Skeletal muscle tissue (tissue), 4 donors: ENCODE measurements around the gene NKD2. TPM values are rescaled to one million over a fixed set of nuclear protein-coding genes. Genes with fewer than 3 reads are reported as not detected.

ENCODE experiments used
- H3K27ac ChIP-seq: one replicate; pipeline ENCODE4 v1.7.0; 2013; ENCODE audit warnings: mild to moderate bottlenecking, low read depth, low read length, inconsistent platforms
- H3K27me3 ChIP-seq, 3 donors: one replicate each; pipeline ENCODE4 v1.7.0; 2013; ENCODE audit warnings: low read length in 3 of 3; ENCODE audit not compliant: control insufficient read depth in 3 of 3, insufficient read depth in 3 of 3
- H3K36me3 ChIP-seq, 3 donors: one replicate each; pipeline ENCODE4 v1.7.0; 2013; ENCODE audit warnings: low read length in 3 of 3; ENCODE audit not compliant: control insufficient read depth in 3 of 3, insufficient read depth in 3 of 3
- H3K4me1 ChIP-seq, 3 donors: one replicate each; pipeline ENCODE4 v1.7.0; 2013; ENCODE audit warnings: low read length in 3 of 3, mild to moderate bottlenecking in 3 of 3; ENCODE audit not compliant: control insufficient read depth in 3 of 3, insufficient read depth in 3 of 3
- H3K4me3 ChIP-seq, 3 donors: one replicate each; pipeline ENCODE4 v1.7.0; 2013; ENCODE audit warnings: low read length in 3 of 3
- H3K9ac ChIP-seq, 3 donors: one replicate each; pipeline ENCODE4 v1.7.0; 2013; ENCODE audit warnings: low read length in 3 of 3, mild to moderate bottlenecking in 3 of 3, moderate library complexity in 2 of 3, low read depth in 1 of 3
- H3K9me3 ChIP-seq, 3 donors: one replicate each; pipeline ENCODE4 v1.7.0; 2013; ENCODE audit warnings: low read length in 3 of 3; ENCODE audit not compliant: control insufficient read depth in 3 of 3
- total RNA-seq: library from RNA; depleted of rRNA; stranded (reverse); fragments of >200 nt; gene quantifications from one replicate; pipeline ENCODE4 v1.2.3, GENCODE V29; 2014
- donor health status: Osteomylitis.

The NKD2 gene
- total RNA-seq, 1 donor from 2014 or later, result 1.6 TPM

DNA sequence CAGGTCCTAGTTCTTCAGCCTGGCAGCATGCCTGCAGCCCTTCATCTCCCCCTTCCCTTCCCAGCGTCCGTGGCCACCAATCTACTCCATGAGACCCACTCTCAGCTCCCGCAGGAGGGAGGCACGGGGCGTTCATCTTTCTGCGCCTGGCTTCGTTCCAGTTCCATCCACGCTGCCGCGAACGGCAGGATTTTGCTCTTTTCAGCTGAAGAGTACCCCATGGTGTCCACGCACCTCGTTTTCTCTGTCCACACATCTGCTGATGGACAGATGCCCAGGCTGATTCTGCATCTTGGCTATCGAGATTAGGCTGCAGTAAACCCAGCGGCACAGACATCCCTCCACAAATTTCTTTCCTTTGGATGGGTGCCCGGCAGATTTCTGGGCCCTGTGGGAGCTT lies 30.5 kb upstream of the NKD2 start:
- Histone ChIP-seq H3K27me3 (peaks cover 2 to 25% (median 3%) of the 10 kb centered on the region in 3 donors), H3K27ac (no peak overlapping the region), H3K9ac (no peak overlapping the region), H3K4me1 (peaks cover 0 to 3% (median 2%) of the 10 kb centered on the region in 3 donors), H3K36me3 (no peaks in the 10 kb centered on the region), H3K4me3 (no peak overlapping the region), H3K9me3 (peaks cover 0 to 2% (median 0%) of the 10 kb centered on the region in 3 donors)

DNA sequence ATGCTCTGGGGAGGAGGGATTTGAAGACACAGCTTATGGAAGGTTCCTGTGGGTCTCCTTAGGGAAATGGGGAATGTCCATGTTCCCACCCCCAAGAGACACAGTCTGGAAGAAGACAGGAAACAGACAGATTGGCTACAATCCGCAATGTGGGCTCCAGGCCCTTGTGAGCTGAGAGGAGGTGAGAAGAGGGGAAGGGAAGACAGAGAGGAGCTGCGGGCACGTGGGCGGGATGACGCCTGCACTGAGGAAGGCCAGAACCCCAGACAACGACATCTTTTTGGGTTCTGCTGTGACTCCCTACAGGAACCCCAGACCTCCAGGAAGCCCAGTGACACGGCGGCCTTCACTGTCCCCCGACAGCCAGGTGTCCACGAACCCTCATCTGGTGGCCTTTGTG lies 29.9 kb upstream of the NKD2 start:
- Histone ChIP-seq H3K27ac (no peak overlapping the region), H3K4me1 (peaks cover 0 to 3% (median 2%) of the 10 kb centered on the region in 3 donors), H3K9me3 (peaks cover 0 to 2% (median 0%) of the 10 kb centered on the region in 3 donors), H3K4me3 (no peak overlapping the region), H3K9ac (no peak overlapping the region), H3K27me3 (peaks cover 3 to 25% (median 7%) of the 10 kb centered on the region in 3 donors), H3K36me3 (no peaks in the 10 kb centered on the region)

DNA sequence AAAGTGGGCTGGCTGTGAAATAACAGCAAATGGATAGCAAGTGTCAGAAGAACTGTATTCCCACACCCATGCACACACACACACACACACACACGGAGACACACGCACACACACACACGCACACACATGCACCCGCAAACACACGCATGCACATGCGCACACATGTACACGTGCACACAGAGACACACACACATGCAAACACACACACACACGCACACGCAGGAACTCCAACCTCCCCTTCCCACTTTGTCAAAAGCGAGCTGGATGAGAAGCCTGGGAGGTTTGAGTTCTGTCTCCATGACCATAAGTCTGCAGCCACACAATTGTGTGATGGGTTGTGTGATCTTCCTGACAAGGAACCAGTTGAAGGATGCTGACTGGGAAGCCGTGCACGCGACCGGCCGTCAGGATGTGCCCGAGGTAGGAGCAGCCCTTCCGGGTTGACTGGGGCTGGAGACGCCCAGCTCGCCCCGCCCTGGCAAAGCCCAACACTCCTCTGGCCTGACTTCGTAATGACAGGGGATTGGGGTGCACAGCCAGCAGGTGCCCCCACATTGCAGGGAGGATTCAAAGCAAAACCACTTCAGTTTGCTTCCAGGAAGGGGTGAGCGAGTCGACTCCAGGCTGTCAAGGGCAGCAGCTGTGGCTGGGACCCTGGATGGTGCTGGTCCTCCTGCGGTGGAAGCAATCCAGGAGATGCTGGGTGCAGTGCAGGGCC lies 29.3 kb upstream of the NKD2 start:
- peaks cover 3 to 25% (median 7%) of the 10 kb centered on the region in 3 donors for H3K27me3 ChIP-seq

DNA sequence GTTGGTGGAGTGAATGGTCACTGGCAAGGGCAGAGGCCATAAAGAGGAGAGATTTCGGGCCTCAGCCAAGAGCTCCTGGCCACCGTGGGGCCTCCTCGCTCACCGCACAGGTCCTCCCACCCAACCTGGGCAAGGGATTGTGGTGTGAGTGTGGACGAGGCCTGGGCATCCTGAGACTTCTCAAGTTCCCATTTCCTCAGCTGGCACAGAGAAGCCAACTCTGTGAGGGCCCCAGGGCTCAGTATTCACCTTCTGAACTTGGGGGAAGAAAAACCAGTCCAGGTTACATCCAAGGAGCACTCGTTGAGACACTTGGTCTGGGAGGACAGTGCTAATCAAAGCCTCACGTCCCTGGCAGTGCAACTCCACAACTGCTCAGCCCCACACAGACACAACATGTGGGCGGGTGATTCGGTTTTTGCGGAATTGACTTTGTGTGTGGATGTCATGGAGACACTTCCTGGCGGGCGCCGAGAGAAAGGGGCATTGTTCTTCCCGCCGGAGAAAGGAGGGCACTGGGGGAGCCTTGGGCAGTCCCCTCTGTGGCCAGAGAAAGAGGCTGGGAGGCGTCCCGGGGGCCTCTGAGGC lies 28.5 kb upstream of the NKD2 start:
- no peaks in the 10 kb centered on the region for H3K36me3 ChIP-seq
- H3K4me1 ChIP-seq, result peaks cover 0 to 3% (median 2%) of the 10 kb centered on the region in 3 donors
- H3K9ac ChIP-seq, result no peak overlapping the region
- H3K27me3 ChIP-seq, result peaks cover 3 to 25% (median 7%) of the 10 kb centered on the region in 3 donors
- no peak overlapping the region for H3K27ac ChIP-seq
- peaks cover 0 to 2% (median 0%) of the 10 kb centered on the region in 3 donors for H3K9me3 ChIP-seq
- no peak overlapping the region for H3K4me3 ChIP-seq

More for the DNA sequence above, 29.3 kb upstream of the NKD2 start:
- peaks cover 0 to 2% (median 0%) of the 10 kb centered on the region in 3 donors for H3K9me3 ChIP-seq
- no peak overlapping the region for H3K9ac ChIP-seq
- H3K4me1 ChIP-seq, result peaks cover 0 to 3% (median 2%) of the 10 kb centered on the region in 3 donors
- no peak overlapping the region for H3K27ac ChIP-seq
- H3K36me3 ChIP-seq, result no peaks in the 10 kb centered on the region
- H3K4me3 ChIP-seq, result no peak overlapping the region

DNA sequence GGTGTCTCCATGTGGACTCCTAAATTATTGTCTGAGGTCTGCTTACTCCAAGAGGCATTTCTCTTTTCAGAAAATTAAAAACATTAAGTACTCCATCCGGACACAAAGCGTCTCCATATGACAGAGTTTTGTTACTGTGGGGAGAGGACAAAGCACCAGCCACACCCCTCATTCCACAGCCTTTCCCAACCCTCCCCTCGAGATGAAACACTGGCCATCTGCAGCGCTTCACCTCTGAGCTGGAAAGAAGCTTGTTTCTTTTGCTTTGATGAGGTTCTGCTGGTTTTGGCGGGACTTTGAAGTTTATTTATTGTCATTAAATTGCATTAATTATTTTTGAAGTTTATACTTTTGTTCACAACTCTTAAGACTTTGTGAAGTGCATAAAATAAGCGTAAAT lies 27.6 kb upstream of the NKD2 start:
- Histone ChIP-seq H3K4me3 (no peak overlapping the region), H3K9ac (no peak overlapping the region), H3K4me1 (peaks cover 0 to 3% (median 2%) of the 10 kb centered on the region in 3 donors), H3K27ac (no peak overlapping the region), H3K36me3 (no peaks in the 10 kb centered on the region), H3K9me3 (no peaks in the 10 kb centered on the region), H3K27me3 (peaks cover 3 to 25% (median 7%) of the 10 kb centered on the region in 3 donors)

DNA sequence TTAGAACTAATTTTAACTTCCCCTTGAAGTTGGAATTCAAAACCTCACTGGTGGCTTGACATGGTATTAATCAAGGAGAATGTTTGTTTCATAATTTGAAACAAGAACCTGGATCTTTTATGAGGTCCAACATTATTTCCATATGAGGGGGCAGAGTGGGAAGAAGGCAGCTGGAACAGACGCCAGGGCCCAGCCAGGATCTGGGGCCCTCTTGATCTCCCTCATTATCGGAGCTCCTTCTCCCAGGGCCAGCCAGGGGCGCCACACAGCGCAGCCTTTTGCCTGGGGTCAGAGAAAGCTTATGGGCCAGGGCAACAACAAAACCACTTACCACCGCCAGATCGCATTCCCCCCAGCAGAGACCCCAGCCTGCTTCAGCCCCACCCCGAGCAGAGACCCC lies 27.1 kb upstream of the NKD2 start:
- no peak overlapping the region for H3K4me3 ChIP-seq
- no peak overlapping the region for H3K27ac ChIP-seq
- no peaks in the 10 kb centered on the region for H3K36me3 ChIP-seq
- peaks cover 3 to 25% (median 7%) of the 10 kb centered on the region in 3 donors for H3K27me3 ChIP-seq
- no peaks in the 10 kb centered on the region for H3K9me3 ChIP-seq
- H3K9ac ChIP-seq, result no peak overlapping the region
- H3K4me1 ChIP-seq, result peaks cover 0 to 3% (median 2%) of the 10 kb centered on the region in 3 donors

DNA sequence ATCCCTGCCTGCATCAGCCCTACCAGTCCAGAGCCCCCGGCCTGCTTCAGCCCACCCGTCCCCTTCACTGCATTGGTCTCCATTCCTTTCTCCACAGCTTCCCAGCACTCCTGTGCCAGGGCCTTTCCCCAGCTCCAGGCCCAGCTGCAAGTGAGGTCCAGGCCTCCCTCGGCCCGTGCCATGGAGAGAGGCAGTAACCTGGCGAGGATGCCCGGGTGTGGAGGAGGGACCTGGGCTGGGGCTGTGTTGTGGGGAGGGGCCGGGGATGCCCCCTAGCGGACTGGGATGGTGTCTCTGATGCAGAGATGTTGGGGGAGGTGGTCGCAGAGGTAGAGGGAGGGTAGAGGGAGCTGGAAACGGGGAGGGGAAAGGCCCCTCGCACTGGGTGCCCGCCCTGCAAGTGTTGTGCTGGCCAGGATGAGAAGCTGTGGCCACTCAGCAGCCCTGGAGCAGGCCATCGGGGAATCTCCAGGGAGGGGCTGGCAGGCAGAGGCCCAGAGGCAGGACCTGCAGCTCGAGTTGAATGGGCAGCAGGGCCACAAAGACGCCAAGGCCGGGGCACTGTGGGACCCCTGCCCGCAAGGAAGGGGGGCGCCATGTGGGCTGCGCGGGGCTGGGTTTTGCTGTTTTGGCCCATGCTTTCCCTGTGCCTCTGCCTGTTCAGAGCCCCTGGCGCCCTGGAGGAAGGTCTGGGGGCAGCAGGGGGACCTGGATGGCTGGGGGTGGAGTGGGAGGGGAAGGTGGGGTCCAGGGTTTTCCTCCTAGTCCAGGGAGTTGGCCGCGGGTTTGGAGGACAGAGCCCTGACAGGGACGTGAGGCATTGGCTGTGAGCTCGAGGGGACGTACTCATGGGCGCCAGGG lies 26.0 kb upstream of the NKD2 start:
- Histone ChIP-seq H3K27me3 (peaks cover 3 to 21% (median 7%) of the 10 kb centered on the region in 3 donors), H3K9ac (no peak overlapping the region), H3K27ac (no peak overlapping the region), H3K36me3 (no peaks in the 10 kb centered on the region), H3K4me3 (no peak overlapping the region), H3K4me1 (peaks cover 0 to 3% (median 2%) of the 10 kb centered on the region in 3 donors), H3K9me3 (no peaks in the 10 kb centered on the region)

DNA sequence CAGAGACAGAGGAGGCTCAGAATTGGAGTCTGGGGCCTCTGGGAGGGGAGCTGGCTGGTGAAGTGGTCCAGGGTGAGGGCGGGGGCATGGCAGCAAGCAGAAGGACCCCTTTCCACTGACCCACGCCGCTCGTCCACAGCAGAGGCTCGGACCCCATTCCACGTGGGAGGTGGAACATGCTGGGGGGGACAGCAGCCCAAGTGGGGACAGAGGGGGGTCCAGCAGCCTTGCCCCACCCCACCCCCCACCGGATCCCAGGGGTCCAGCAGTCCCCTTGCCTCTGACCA lies 25.4 kb upstream of the NKD2 start:
- Histone ChIP-seq H3K4me1 (peaks cover 0 to 3% (median 2%) of the 10 kb centered on the region in 3 donors), H3K9ac (no peak overlapping the region), H3K27ac (no peak overlapping the region), H3K27me3 (peaks cover 3 to 17% (median 7%) of the 10 kb centered on the region in 3 donors), H3K9me3 (peaks cover 0 to 2% (median 0%) of the 10 kb centered on the region in 3 donors), H3K4me3 (no peak overlapping the region), H3K36me3 (no peaks in the 10 kb centered on the region)

DNA sequence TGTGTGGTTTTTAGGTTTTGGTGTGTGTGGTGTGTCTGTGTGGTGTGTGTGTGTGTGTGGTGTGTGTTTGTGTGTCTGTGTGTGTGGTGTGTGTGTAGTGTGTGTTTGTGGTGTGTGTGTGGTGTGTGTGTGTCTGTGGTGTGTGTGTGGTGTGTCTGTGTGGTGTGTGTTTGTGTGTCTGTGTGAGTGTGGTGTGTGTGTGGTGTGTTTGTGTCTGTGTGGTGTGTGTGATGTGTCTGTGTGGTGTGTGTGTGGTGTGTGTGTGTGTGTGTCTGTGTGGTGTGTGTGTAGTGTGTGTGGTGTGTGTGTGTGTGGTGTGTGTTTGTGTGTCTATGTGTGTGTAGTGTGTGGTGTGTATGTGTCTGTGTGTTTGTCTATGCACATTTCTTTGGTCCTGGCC lies 25.0 kb upstream of the NKD2 start:
- H3K27ac ChIP-seq, result no peak overlapping the region
- peaks cover 3 to 16% (median 6%) of the 10 kb centered on the region in 3 donors for H3K27me3 ChIP-seq
- no peak overlapping the region for H3K9ac ChIP-seq
- no peaks in the 10 kb centered on the region for H3K36me3 ChIP-seq
- H3K9me3 ChIP-seq, result peaks cover 0 to 5% (median 0%) of the 10 kb centered on the region in 3 donors
- H3K4me1 ChIP-seq, result peaks cover 0 to 2% (median 2%) of the 10 kb centered on the region in 3 donors
- no peak overlapping the region for H3K4me3 ChIP-seq
